GM21381 (cell line): ENCODE results near the gene BRINP2.

Experiments
- ATAC-seq: cut with Tn5 transposase; IDR thresholded peaks from one replicate; pipeline ENCODE4 v1.9.1; 2021; ENCODE audit warnings: mild to moderate bottlenecking, moderate library complexity; ENCODE audit not compliant: unreplicated experiment

The BRINP2 gene

DNA sequence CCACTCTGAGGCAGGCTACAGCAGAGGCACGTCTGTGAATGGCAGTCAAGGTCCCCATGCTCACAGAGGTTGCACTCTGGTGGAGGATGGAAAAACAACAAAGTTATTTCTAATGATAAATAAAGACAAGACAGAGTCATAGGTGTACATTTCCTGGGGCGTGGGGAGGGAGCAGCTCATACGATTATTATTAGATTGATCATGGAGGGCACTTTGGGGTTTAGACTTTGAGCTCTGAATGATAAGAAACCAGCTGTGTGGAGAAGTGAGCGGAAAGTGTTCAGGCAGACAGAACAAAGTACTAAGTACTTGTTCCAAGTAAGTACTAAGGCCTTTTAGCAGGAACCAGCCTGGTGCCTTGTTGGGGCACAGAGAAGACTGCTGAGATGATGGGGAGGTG, 86.8 kb downstream of the BRINP2 start:
- no peak for ATAC-seq

DNA sequence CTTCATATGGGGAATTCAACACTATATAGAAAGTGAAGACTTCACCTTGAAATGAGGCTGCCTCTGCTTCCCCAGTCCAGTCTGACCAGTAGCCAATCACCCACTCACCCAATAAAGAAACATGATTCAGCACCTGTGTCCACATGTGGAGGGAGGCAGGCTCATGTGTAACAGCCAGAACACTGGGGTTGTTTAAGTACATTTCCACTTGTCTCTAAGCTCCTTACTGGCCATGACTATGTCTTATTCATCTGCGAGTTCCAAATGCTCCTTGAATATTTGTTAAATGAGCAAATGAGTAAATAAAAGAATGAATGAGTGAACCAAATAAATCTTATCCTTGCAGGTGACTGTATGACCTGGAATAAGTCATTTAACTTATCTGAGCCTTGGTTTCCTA, 100.1 kb downstream of the BRINP2 start:
- ATAC-seq = no peak

DNA sequence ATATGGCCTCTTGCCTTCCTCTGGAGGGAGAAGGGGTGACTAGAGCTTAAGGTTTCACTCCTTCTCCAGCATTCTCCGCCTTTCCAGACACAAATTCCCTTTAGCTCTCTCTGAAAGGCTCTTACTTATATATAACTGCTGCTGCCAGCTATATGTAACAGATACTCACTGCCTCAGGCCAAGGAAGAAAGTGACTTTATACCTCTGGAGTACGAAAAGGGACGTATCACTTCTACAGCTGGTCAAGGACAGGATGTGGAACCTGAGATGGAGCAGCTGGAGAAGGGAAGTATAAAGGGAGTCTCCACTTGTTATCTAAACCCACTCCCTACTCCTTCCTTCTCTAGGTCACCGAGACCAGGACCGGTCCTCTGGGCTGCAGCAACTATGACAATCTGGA, 102.4 kb downstream of the BRINP2 start:
- ATAC-seq = no peak

DNA sequence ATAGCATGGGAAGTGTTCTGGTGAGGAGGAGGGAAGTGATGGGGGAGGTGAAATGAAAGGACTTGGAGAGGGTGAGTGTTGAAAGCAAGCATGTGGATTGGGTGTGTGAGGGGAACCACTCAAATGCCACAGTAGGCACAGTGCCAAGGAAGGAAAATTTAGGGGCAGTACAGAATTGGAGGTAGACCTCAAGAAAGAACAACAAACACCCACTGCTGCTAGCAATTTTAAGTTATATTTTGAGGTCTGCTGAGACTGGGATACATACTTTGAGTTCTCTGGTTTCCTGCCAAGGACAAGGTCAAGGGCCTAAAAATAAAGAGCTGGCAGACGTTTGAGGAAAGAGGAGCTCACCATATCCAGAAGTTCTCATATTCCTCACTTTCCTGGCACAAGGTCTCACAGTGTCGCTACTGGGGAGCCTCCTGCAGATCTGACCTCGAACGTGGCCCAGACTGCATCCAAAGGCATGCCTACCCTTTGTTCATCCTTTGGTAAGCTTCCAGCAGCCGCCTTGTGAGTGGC, 104.0 kb downstream of the BRINP2 start:
- no peak for ATAC-seq

DNA sequence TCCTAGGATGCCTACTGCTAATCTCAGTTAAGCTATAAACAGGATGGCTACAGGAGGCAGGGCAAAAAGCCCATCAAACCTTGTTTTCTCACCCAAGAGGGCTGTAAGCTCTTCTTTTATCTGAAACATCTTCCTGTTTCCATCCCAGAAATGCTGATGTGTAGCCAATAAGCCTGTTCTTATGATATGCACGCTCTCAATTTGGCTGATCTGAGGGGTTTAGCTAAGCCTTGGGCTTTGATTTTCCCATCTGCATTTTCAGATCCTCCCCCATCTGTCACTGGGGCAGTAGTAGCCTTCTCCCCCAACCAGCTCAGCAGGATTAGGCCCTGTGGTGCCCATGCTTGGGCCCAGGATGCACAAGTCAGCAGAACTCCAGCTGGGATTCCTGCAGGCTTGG, 105.0 kb downstream of the BRINP2 start:
- ATAC-seq = no peak

DNA sequence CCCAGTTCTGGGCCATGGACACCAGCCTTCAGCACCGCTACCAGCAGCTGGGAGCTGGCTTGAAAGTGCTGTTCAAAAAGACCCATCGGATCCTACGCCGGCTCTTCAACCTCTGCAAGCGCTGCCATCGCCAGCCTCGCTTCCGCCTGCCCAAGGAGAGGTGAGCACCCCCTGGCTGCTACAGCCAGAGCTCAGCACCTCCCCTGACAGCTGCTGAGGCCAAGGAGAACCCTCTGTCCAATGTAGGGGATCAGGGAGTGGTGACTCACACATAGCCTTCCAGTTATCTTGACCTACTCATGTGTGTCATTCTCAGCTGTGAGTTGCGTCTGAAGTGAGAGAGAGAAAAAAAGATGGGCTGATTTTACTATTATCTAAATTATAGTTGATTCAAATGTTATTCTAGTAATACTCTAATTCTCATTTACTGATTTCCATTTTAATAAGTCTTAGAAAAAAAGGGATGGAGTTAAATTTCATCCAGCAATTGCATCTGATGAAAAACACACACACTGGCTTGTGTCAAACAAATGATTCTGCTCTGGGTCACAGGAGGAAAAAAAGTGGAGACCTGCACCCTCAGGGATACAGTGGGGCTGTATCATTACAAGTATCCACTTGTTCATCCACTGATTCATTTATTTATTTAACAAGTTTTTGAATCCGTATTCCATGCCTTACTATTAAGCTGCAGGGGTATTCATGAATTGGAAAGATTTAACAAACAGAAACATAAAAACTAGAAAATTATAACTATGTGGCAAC, 108.0 kb downstream of the BRINP2 start:
- no peak for ATAC-seq

DNA sequence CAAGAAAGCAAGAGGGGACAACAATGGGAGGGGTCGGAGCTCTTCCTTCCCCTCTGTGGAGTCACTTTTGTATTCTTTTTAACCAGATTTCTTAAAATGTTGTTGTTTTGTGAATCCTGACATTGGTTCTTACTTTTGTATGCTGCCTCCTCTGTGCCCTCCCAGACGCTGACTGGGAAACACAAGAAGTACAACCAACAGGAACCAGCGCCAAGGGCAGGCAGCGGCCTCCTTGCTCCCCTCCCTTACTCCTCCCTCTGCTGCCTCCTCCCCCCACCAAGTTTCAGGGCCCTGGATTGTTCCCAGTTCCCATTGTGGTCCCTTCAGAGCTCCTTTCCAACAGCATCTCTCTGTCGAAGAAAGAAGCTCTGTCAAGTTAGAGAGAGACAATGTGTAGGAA, 111.1 kb downstream of the BRINP2 start:
- ATAC-seq = no peak

DNA sequence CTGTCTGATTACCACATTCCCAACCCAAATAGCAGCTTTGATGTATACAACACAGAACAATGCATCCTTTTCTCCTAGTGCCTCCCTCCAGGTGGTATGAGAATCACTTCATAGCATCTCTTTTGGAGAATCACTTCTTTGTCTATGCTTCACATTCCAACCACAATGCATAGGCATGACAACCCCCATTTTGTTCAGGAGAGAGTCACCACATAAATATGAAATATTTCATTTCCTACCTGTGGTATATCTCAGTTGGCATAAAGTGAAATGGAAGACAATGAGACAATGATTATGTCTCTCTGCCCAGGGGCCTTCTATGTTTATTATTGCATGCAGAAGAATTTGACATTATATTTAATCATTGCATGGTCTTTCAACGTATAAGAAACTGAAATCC, 112.2 kb downstream of the BRINP2 start:
- no peak for ATAC-seq

DNA sequence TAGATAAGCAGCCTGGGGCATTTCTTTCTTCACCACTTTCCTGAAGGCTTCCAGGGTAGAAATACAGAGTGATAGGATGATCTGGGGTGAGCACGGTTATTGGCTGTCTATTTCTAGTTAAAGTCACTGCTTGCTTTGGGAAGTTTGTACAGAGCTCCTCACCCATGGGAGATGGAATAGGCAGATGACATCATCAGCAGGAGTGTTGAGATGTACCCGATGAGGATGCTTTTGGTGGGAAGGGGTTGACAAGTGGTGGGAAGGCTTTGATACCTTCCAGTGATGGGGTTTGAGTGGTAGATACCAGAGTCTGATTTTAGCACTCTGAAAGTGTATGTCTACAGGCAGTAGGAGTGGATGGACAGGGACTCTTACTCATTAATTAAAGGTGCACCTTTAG, 112.6 kb downstream of the BRINP2 start:
- ATAC-seq = no peak

DNA sequence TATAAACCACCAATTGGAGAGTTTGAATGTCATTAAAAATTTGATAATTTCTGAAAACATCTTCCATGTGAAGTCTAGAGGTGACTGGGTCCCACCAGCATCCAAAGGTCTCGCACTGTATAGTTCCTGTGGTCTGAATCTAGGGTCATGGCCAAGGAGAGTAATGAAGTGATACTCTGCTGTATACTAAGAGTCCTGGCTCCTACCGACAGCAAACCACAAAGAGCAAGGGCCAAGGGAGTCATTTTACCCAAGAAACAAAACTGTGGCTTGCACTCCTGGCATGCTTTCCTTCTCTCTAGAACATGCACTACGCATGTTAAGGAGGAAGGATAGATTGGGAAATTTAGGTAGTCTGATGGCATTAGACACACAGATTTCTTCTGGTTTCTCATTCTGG, 115.6 kb downstream of the BRINP2 start:
- no peak for ATAC-seq

DNA sequence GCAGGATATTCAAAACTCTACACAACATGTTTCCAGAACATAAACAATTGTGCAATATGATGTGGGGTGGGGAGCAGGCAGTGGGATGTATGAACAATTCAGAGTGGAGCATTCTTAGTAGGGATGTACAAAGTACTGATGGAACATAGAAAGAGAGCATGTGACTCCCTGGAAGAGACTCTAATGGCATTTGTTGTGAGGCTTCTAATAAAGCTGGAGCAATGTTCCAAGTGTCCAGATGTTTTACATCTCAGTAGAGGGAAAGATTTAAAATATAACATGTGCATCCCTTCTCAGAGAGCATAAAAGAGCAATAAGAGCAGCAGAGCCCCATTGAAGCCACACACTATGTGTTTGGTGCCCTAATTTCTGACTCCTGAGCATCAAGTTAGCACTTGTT, 116.5 kb downstream of the BRINP2 start:
- ATAC-seq = no peak

DNA sequence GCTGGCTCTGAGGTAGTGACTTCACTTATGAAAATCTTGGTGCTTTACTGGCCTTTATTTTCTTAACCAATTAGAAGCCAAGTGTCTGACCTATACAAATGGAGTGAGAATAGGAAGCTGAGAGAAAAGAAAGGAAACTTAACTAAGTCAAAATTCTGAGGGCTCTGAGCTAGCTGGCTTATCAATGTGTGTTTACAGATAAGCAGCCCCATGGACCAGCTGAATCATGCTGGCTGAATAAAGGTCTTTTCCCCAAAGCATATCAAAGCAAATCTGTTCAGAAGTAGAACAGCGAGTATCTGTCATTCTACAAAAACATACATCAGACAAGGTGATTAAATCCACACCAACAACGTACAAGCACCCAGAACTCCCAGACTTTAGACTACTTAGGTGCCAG, 117.2 kb downstream of the BRINP2 start:
- no peak for ATAC-seq

DNA sequence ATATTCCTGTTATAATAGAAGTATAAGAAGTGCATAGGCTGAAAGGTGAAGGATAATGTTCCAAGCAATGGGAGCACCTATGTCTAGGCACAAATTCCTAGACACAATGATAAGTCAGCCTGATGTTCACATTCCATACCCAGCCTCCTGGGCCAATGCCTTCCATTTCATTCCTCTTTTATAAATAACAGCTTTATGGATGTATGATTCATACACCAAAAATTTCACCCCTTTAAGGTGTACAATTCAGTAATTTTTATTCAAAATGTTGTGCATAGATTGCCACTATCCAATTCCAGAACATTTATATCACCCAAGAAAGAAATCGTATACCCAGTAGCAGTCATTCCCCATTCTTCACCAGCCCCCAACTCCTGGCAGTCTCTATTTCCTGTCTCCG, 118.8 kb downstream of the BRINP2 start:
- ATAC-seq = no peak

DNA sequence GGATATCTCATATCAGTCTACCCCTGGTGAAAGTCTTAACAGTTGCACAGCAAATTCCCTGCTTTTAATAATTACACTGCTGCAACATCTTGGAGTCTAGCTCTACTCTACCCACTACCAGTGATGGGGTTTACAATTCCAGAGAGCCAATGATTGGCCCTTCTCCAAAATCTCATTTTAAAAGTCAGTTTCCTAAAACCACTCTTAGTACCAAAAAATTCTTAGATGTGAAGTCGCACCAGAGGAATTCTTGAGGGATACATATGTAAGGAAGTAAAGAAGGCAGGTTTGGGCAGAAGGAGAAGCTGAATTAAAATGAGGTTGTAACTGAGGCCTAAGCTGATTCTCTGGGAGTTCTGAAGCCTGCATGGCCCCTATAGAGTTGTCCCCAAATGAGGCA, 129.7 kb downstream of the BRINP2 start:
- ATAC-seq = no peak

DNA sequence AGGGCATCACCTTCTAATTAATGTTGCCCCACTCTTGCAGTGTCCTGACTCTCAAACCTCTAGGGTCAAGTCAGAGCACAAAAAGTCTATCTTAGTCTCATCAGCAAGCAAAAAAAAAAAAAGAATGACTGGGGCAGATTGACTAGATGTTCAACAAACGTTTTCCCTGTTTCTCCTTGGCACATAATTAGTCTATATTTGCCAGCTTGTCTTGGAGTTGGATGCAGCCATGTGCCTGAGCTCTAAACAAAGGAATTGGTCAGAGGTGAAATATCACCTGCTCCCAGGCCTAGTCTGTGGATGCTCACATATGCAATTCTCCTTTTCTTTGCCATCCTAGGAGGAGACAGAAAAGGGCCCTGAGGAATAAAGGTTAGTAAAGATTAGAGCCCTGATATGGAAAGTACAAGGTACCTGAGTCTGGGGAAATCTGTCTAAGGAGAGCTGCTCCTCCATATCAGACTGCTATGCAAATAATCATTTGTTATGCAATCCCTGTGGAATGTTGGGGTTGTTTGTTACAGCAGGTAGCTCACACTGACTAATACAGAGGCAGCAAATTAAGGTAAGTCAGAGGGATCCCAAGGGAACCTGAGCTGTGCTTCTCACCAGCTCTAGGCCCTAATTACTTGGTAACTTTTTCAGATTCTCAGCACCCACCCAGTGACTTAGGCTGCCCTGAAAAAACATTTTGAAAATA, 130.8 kb downstream of the BRINP2 start:
- ATAC-seq = no peak

DNA sequence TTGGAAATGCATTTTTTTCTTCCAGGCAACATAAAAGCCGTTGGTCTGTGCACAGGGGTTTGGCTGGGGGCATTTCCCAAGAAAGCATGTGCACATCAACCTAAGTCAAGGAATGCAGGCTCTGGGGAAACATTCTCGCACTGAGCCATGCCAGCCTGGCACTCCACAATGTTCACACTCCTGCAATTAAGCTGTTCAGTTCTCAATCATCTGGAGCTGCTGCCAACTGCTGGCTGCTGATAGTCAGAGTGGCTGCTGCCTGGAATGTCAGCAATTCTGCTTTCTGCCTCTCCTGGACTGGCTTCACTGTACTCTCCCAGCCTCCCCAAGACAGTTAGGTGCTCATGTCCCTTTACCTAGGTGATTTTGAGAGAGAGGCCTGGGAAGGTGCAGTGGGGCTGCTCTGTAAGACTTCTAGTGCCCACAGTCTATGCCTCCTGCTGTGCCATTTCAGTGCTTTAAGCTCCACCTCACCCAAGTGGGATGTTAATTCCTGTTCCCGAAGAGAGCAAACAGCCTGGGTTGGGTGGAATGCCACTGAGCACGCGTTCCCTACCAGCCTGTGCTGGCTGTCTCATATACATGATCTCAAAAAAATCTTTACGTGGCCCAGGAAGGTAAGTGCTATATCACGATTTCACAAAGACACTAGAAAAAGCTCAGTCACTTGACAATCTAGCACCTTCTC, 131.7 kb downstream of the BRINP2 start:
- ATAC-seq = no peak

DNA sequence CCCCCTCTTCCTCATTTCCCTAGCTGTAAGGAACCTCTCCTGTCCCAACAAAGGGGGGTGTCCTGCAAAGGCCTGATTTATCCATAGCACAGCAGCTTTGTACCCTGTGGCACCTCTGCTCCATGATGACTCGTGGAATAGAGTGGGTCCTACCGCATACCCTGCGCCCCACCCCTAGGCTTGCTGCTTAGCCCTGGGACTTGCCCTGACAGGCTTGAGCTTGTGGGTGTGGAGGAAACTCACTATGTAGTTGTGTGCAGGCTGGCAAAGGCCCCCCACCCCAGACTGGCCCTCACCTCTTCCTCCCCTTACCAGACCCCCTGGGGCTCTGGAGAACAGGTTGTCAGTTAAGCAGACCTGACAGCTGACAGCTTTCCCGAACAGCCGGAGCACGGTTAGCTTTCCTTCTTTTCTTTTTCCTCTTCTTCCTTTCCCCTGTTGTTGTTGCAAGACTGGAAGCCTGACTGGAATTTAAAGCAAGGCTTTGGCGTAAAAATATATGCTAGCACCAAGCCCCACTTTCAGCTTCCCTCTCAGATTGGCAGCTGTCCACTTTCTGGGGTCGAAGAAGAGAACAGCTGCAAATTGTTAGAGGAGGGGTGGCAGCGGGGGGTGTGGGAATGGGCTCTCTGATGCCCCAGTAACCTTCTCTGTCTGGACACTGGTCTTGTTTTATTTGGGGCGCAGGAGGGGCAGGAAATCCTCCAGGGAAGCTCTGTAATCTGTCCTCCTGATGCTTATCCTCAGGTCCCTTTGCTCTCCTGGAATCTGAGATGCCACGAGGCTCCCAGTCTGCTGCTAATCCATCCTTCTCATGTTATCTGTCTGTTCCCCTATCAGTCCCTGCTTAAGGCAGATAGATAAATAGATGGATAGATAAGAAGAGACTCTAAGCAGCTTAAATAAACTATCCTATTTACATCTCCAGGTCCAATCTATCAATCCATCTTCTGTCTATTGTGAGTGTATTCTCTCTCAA, 134.6 kb downstream of the BRINP2 start:
- ATAC-seq = no peak

DNA sequence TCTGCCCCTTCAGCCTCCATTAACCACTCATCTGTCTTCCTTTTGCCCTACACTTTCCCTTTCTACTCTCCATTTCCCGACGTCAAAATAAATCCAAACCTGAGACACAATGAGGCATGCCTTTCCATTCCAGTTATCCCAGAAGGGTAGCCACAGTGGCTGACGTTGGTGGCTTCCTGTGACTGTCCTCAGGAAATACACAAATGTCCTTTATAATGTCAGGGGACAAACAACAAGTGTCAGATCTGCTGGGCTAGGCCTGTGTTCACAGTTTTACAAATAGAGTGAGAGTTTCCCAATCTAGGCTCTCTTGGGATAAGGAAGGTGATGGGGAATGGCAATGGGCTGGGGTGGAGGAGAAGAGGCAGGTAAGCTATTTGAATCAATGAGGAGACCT, 135.3 kb downstream of the BRINP2 start:
- ATAC-seq = no peak

DNA sequence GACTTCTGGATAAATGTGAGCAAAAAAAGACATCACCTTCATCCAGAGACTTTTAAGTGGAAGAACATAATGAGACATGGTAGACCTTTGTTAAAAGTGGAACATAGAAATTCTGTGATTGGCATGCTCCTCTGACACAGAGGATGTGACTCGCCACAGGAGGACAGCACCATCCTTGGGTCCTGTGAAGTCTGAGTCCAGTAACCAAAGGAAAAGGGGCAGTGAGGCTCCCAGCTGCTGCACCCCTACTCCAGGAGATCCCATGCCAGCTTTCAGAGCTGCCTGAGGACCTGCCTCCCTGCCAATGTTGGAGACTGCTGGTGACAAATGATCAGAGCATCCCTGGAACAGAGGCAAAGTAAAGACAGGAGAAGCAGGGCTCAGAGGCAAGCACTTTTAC, 136.2 kb downstream of the BRINP2 start:
- no peak for ATAC-seq

DNA sequence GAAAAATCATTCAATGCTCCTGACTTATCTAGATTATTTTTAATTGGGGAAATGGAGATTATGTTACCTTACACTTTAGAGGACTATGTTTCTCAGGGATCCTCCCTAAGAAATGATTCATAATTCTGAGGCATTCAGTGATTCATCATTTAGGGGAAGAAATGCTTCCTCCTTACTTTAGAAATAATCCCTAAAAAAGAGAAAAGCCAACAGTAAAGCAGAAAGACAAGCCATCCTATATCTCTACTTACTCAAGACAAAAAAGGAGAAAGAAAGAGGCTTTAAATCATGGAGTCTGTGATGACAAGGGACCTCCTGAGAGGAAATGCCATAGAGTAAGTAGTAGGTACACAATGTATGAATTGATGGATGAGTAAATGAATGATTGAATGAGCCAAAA, 137.0 kb downstream of the BRINP2 start:
- ATAC-seq = no peak

DNA sequence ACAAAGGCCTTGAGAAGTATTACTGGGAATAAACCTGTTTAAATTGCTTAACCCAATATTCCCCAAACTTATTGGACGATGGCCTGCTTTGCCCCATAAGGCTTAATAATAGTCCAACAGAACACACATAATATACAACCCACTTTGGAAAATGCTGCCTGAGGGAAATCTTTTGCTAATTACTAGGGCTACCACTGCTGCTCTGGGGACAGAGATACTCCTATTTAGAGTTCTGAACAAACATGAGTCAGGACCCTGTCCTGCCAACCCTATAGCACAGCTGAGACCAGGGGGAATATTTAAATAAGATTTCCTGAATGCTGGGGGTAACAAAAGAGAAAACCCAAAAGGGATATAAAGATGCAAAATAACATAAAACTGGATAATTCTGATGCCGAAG, 139.1 kb downstream of the BRINP2 start:
- no peak for ATAC-seq
